ENCODE measurements around the gene ASTN2.

Gene ASTN2

DNA sequence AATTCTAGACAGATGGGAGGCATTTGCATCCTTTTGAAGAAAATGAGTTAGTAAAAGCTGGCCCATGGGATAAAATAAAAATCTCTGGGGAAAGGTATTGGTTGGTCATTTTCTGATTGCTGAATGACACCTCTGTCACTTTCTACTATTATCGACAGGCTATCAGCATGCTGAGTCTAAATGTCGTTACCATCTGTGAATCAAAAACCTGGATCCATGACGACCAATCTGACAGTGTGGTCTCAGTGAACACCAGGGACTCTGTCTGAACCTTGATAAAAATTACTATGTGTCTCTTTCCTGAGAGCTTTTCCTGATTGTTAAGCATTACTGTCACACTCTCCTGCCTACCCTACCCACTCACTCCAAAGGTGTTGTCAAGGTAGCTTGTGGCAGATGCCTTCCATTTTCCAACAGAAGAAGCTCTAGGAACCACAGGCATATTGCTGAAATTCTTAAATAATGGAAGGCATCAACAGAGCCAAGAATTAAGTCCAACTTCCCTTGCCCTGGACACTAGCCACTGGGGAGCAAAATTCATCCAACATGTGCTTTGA lies 12.6 kb upstream of the ASTN2 start:
- no peak overlapping the region for H3K27ac ChIP-seq (ENCODE audit: low read depth, low read length)
- no peak overlapping the region for H3K4me2 ChIP-seq (ENCODE audit: low read length)
- no peaks in the 10 kb centered on the region for H4K20me1 ChIP-seq (ENCODE audit: control insufficient read depth, insufficient read depth, low read depth, low read length)
- no peaks in the 10 kb centered on the region for H3F3A ChIP-seq (ENCODE audit: control insufficient read depth, insufficient read depth)
- H3K4me3 ChIP-seq (ENCODE audit: low read length): no peak overlapping the region
- H3K9me3 ChIP-seq (ENCODE audit: control insufficient read depth, insufficient read depth, low read length): no peaks in the 10 kb centered on the region
- no peaks in the 10 kb centered on the region for H3K9me2 ChIP-seq (replicated peaks; ENCODE audit: control insufficient read depth, low read length)
- no peaks in the 10 kb centered on the region for H3K79me2 ChIP-seq (ENCODE audit: control insufficient read depth, low read length)
- peaks cover 7% of the 10 kb centered on the region for H3K27me3 ChIP-seq (ENCODE audit: control insufficient read depth, low read length)
- H3K4me1 ChIP-seq (ENCODE audit: control insufficient read depth, low read length): peaks cover 13% of the 10 kb centered on the region
- TF ChIP-seq, protein P1, sequence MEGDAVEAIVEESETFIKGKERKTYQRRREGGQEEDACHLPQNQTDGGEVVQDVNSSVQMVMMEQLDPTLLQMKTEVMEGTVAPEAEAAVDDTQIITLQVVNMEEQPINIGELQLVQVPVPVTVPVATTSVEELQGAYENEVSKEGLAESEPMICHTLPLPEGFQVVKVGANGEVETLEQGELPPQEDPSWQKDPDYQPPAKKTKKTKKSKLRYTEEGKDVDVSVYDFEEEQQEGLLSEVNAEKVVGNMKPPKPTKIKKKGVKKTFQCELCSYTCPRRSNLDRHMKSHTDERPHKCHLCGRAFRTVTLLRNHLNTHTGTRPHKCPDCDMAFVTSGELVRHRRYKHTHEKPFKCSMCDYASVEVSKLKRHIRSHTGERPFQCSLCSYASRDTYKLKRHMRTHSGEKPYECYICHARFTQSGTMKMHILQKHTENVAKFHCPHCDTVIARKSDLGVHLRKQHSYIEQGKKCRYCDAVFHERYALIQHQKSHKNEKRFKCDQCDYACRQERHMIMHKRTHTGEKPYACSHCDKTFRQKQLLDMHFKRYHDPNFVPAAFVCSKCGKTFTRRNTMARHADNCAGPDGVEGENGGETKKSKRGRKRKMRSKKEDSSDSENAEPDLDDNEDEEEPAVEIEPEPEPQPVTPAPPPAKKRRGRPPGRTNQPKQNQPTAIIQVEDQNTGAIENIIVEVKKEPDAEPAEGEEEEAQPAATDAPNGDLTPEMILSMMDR (IDR thresholded peaks at IDR 0.05; ENCODE audit: low read depth, low read length, poor library complexity, severe bottlenecking): no peak
- no peaks in the 10 kb centered on the region for H3K36me3 ChIP-seq (ENCODE audit: control insufficient read depth, low read length)

DNA sequence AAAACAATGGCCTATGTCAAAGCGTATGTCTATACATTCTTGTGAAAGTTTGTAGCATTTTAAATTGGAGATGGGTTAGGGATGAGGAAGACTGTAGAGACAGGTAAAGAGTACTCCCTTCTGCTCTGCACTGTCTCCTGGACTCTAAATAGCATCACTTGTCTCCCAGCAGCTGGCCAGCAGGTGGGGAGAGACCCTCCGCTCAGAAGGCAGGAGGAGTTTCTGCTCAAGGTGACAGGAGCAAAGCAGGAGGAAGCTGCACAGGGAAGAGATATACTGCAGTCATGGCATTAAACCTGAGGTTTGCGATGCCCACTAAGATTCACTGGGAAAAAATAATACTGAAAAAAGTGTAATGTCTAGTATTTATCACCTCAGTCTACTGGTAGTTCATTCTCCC lies 10.7 kb upstream of the ASTN2 start:
- Histone ChIP-seq H4K20me1 (ENCODE audit: control insufficient read depth, insufficient read depth, low read depth, low read length) (no peaks in the 10 kb centered on the region), H3K27me3 (ENCODE audit: control insufficient read depth, low read length) (peaks cover 12% of the 10 kb centered on the region), H3K4me1 (ENCODE audit: control insufficient read depth, low read length) (peaks cover 13% of the 10 kb centered on the region), H3K27ac (ENCODE audit: low read depth, low read length) (no peak overlapping the region), H3F3A (ENCODE audit: control insufficient read depth, insufficient read depth) (peaks cover 4% of the 10 kb centered on the region), H3K36me3 (ENCODE audit: control insufficient read depth, low read length) (no peaks in the 10 kb centered on the region), H3K9me3 (ENCODE audit: control insufficient read depth, insufficient read depth, low read length) (no peaks in the 10 kb centered on the region), H3K79me2 (ENCODE audit: control insufficient read depth, low read length) (no peaks in the 10 kb centered on the region), H3K4me3 (ENCODE audit: low read length) (no peak overlapping the region), H3K4me2 (ENCODE audit: low read length) (no peak overlapping the region), H3K9me2 (replicated peaks; ENCODE audit: control insufficient read depth, low read length) (no peaks in the 10 kb centered on the region)
- no peak for TF ChIP-seq EZH2phosphoT487 (IDR thresholded peaks at IDR 0.05; ENCODE audit: borderline replicate concordance, low read length)
- TF ChIP-seq, protein P1 (IDR thresholded peaks at IDR 0.05; ENCODE audit: low read depth, low read length, poor library complexity, severe bottlenecking): no peak

DNA sequence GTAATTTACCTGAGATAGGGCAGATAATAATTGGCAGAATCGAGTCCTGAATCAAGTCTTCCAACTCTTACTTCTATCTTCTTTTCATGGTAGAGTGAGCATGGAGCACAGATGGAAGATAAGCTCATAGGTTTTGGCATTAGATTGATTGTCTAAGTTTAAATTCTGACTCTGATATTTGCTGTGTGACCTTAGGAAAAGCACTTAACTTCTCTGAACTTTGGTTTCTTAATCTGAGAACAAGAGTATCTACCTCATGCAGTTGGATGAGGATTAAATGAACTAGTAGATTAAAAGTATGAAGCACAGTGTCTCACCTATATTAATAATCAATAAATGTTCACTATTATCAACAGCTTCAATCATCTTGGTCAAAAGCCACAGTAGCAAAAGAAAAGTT lies 9.4 kb upstream of the ASTN2 start:
- H3K9me3 ChIP-seq (ENCODE audit: control insufficient read depth, insufficient read depth, low read length): no peaks in the 10 kb centered on the region
- no peaks in the 10 kb centered on the region for H3K36me3 ChIP-seq (ENCODE audit: control insufficient read depth, low read length)
- peaks cover 12% of the 10 kb centered on the region for H3K27me3 ChIP-seq (ENCODE audit: control insufficient read depth, low read length)
- no peak overlapping the region for H3K27ac ChIP-seq (ENCODE audit: low read depth, low read length)
- H3F3A ChIP-seq (ENCODE audit: control insufficient read depth, insufficient read depth): peaks cover 4% of the 10 kb centered on the region
- no peak overlapping the region for H3K4me3 ChIP-seq (ENCODE audit: low read length)
- no peaks in the 10 kb centered on the region for H3K9me2 ChIP-seq (replicated peaks; ENCODE audit: control insufficient read depth, low read length)
- TF ChIP-seq, protein P1 (IDR thresholded peaks at IDR 0.05; ENCODE audit: low read depth, low read length, poor library complexity, severe bottlenecking): no peak
- TF ChIP-seq EZH2phosphoT487 (IDR thresholded peaks at IDR 0.05; ENCODE audit: borderline replicate concordance, low read length): no peak
- no peaks in the 10 kb centered on the region for H3K79me2 ChIP-seq (ENCODE audit: control insufficient read depth, low read length)
- no peaks in the 10 kb centered on the region for H4K20me1 ChIP-seq (ENCODE audit: control insufficient read depth, insufficient read depth, low read depth, low read length)
- H3K4me2 ChIP-seq (ENCODE audit: low read length): no peak overlapping the region
- peaks cover 13% of the 10 kb centered on the region for H3K4me1 ChIP-seq (ENCODE audit: control insufficient read depth, low read length)

Measured in DOHH2 (cell line).